HG03469 (cell line): ENCODE results near the gene RSPH10B2.
A peak's percentile ranks its signal among the peaks of the same experiment; 100 is the strongest.
"Not testable (repeated sequence)": the region's sequence is repeated elsewhere in the genome, so short reads cannot be mapped to it uniquely, and the experiment has no call there.

Source experiments
- ATAC-seq: cut with Tn5 transposase; IDR thresholded peaks from one replicate; pipeline ENCODE4 v1.9.1; 2021; ENCODE audit warnings: mild to moderate bottlenecking, moderate library complexity, moderate number of reproducible peaks; ENCODE audit not compliant: unreplicated experiment

RSPH10B2 gene

GRCh38 chr7:6781581-6781980 lies 27.7 kb downstream of the RSPH10B2 start:
- ATAC-seq, result not testable (repeated sequence)

GRCh38 chr7:6789353-6789752 lies 35.5 kb downstream of the RSPH10B2 start:
- not testable (repeated sequence) for ATAC-seq

- not testable (repeated sequence) for ATAC-seq
Observed at GRCh38 chr7:6792113-6792872, 38.4 kb downstream of the RSPH10B2 start.

- not testable (repeated sequence) for ATAC-seq
Observed at GRCh38 chr7:6794276-6794675, 40.4 kb downstream of the RSPH10B2 start.

- not testable (repeated sequence) for ATAC-seq
Observed at GRCh38 chr7:6797218-6797617, 43.3 kb downstream of the RSPH10B2 start.

- not testable (repeated sequence) for ATAC-seq
Observed at GRCh38 chr7:6798047-6798446, 44.1 kb downstream of the RSPH10B2 start.

GRCh38 chr7:6799887-6800286 lies 46.0 kb downstream of the RSPH10B2 start:
- not testable (repeated sequence) for ATAC-seq

- ATAC-seq, result not testable (repeated sequence)
Observed at GRCh38 chr7:6800331-6800730, 46.4 kb downstream of the RSPH10B2 start.

- ATAC-seq, result not testable (repeated sequence)
Observed at GRCh38 chr7:6807393-6807918, 53.6 kb downstream of the RSPH10B2 start.

GRCh38 chr7:6807959-6808358 lies 54.1 kb downstream of the RSPH10B2 start:
- ATAC-seq, result not testable (repeated sequence)

GRCh38 chr7:6813011-6813410 lies 59.1 kb downstream of the RSPH10B2 start:
- ATAC-seq, result not testable (repeated sequence)

- ATAC-seq, result not testable (repeated sequence)
Observed at GRCh38 chr7:6815470-6815869, 61.6 kb downstream of the RSPH10B2 start.

- not testable (repeated sequence) for ATAC-seq
Observed at GRCh38 chr7:6821622-6822021, 67.7 kb downstream of the RSPH10B2 start.

- ATAC-seq, result peak; percentile 25
Observed at GRCh38 chr7:6825236-6826125, 71.6 kb downstream of the RSPH10B2 start.

- peak; percentile 87 for ATAC-seq
Observed at GRCh38 chr7:6826151-6826550, 72.2 kb downstream of the RSPH10B2 start, which contains the start of gene CCZ1B. Gene CCZ1B (minus strand): TSS chr7:6826275. CDS start chr7:6826197, 78 bp downstream.

- ATAC-seq, result not testable (repeated sequence)
Observed at GRCh38 chr7:6827180-6827579, 73.3 kb downstream of the RSPH10B2 start.

GRCh38 chr7:6829616-6830015 lies 75.7 kb downstream of the RSPH10B2 start:
- ATAC-seq, result not testable (repeated sequence)

GRCh38 chr7:6830026-6830425 lies 76.1 kb downstream of the RSPH10B2 start:
- ATAC-seq, result not testable (repeated sequence)

- no peak for ATAC-seq
Observed at GRCh38 chr7:6831018-6831725, 77.3 kb downstream of the RSPH10B2 start.

GRCh38 chr7:6833636-6834035 lies 79.7 kb downstream of the RSPH10B2 start:
- ATAC-seq, result no peak

GRCh38 chr7:6835521-6835920 lies 81.6 kb downstream of the RSPH10B2 start:
- not testable (repeated sequence) for ATAC-seq
